K562 treated with DMSO at 1 percent for 12 hours (cell line): ENCODE measurements around the gene LRRC14B. TPM values are rescaled to one million over a fixed set of nuclear protein-coding genes. Genes with fewer than 3 reads are reported as not detected.

ENCODE experiments used
- total RNA-seq: library from RNA; unstranded; fragments of 300-600 nt; gene quantifications from 2 replicates; pipeline ENCODE4 v1.2.3, GENCODE V29; 2022; ENCODE audit not compliant: insufficient read depth

The LRRC14B gene
- not detected in 2 replicates for total RNA-seq

DNA sequence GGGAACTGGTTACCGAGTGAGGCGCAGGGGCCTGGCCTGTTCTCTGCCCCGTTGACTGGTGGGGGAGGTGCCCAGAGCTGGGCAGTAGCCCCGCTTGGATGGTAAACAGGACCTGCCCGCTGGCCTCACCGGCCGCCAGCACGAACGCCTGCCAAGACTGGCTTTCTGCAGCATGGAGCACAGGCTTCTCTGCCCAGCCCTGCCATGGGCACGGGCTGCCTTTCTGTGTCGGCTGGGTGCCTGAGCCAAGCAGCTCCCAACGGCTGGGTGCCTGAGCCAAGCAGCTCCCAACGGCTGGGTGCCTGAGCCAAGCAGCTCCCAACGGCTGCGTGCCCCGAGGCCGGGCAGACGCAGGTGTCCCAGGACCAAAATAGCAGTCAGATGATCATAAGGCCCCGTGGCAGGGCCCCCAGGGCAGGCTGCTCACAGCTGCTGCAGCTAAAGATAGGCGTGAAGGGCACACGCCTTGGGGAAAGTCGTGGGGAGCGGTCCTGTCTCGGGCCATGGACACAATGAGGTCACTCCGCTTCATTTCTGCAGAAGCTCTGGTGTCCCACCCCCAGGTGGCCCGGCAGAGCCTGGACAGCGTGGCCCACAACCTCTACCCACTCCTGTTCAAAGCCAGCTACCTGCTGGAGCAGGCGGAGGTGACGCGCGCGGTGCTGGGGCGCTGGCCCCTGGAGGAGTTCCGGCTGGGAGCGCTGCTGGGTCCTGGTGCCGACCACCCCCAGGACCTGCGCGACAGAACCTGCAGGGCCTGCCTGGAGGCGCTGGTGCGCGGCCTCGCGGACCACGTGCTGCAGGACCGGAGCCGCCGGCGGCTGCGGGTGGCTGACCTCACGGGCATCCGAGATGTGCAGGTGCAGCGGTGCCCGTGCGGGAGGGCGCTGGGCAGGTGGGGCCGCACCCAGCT is at the start of gene LRRC14B:
Gene LRRC14B (plus strand): TSS at position 460 of the 913 bp plus-strand sequence. CDS start 44 bp downstream, at position 504.

DNA sequence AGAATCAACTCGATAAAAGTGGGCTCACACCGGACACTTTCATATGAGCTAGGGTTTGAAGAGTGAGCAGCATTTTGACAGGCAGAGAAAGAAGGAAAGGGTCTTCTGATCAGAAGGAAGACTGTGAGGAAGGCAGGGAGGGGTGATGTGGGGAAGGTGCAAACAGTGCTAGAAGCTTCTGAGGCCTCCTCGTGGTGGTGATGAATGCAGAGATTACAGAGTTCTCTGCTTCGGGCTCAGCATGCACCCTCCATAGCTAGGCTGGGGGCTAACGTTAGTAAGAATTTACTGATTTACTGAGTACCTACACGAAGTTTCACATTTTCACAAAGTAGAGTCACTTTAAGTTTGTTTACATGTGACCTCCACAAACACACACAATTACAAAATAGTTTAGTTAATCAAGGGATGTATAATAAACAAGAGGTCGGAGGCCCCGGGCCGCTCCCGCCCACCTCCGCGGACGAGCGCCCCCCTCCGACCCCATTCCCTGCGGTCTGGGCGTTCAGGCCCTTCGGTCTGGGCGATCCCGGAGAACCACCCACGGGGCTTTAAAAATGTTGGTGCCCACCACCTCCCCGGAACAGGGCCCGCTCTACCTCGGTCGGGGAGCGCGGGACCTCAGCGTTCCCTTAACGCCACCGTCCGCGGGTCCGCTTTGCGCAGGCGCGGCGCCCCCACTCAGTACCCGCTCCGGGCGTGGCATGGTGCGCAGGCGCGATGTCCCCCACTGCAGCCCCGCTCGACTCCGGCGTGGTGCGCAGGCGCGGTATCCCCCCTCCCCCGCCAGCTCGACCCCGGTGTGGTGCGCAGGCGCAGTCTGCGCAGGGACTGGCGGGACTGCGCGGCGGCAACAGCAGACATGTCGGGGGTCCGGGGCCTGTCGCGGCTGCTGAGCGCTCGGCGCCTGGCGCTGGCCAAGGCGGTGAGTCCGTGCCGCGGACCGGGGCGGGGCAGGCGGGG is 26.5 kb downstream of the LRRC14B start, which contains the start of the genes CCDC127 and SDHA:
Gene CCDC127 (minus strand): TSS at position 660 of the 963 bp plus-strand sequence. CDS start 1,304 bp downstream, outside the sequence.
Gene SDHA (plus strand): TSS at position 827 of the 963 bp plus-strand sequence. CDS start 36 bp downstream, at position 863.

Other genes with a start within 250 kb of the LRRC14B start
- gene PLEKHG4B, start 99.3 kb upstream of the LRRC14B start, total RNA-seq, result not detected in 2 replicates
- gene CCDC127, start 26.7 kb downstream of the LRRC14B start, total RNA-seq, result 3.7 and 5.8 TPM in 2 replicates
- 104 and 125 TPM in 2 replicates for gene SDHA, start 26.8 kb downstream of the LRRC14B start, total RNA-seq
- gene PDCD6, start 80.2 kb downstream of the LRRC14B start, total RNA-seq, result 115 and 130 TPM in 2 replicates
- 3.0 and 4.0 TPM in 2 replicates for gene AHRR, start 130.2 kb downstream of the LRRC14B start, total RNA-seq